OCI-LY7 (cell line): ENCODE results near the gene C8G. TPM values are rescaled to one million over a fixed set of nuclear protein-coding genes. Genes with fewer than 3 reads are reported as not detected.

Source experiments
- BruUV-seq: library from RNA; stranded (reverse); fragments of 400-500 nt; replicated peaks from 2 replicates; lab custom pipeline; 2021; lab: Mats Ljungman, UMichigan
- CTCF ChIA-PET: fragments of 300-600 bp; sonication (Branson Sonifier 250); formaldehyde crosslinking; loops from one replicate; lab custom pipeline; 2022; ENCODE audit warnings: antibody characterized with exemption; ENCODE audit not compliant: unreplicated experiment; lab: Charles Lee
- POLR2A ChIA-PET: fragments of 300-600 bp; sonication (Branson Sonifier 250); formaldehyde crosslinking; loops from one replicate; lab custom pipeline; 2022; ENCODE audit warnings: antibody characterized with exemption; lab: Charles Lee
- DNase-seq: peaks from one replicate; pipeline ENCODE4 v3.0.0-alpha.2; 2015; ENCODE audit warnings: low spot score
- H2AFZ ChIP-seq: fragments of 200-600 bp; sonication (generic), shearing (Covaris generic); 2 replicates; pipeline ENCODE4 v1.6.1; 2014; ENCODE audit warnings: mild to moderate bottlenecking, antibody characterized with exemption, low read length, moderate library complexity
- H3K27ac ChIP-seq: fragments of 200-600 bp; sonication (generic); 2 replicates; pipeline ENCODE4 v1.5.1; 2014; ENCODE audit warnings: mixed run types, low read depth, mild to moderate bottlenecking, moderate library complexity, low read length, inconsistent platforms; ENCODE audit not compliant: poor library complexity, severe bottlenecking
- H3K36me3 ChIP-seq: fragments of 200-600 bp; sonication (generic); 2 replicates; pipeline ENCODE4 v1.6.1; 2014; ENCODE audit warnings: mild to moderate bottlenecking, antibody characterized with exemption, low read length, moderate library complexity, mixed read lengths; ENCODE audit not compliant: insufficient read depth
- H3K4me1 ChIP-seq: fragments of 200-600 bp; sonication (generic); 2 replicates; pipeline ENCODE4 v1.5.1; 2014; ENCODE audit warnings: mild to moderate bottlenecking, low read length; ENCODE audit not compliant: insufficient read depth, poor library complexity, severe bottlenecking
- H3K4me2 ChIP-seq: fragments of 200-600 bp; sonication (generic); 2 replicates; pipeline ENCODE4 v1.6.1; 2014; ENCODE audit warnings: mild to moderate bottlenecking, low read length
- H3K4me3 ChIP-seq: fragments of 200-600 bp; sonication (generic); 2 replicates; pipeline ENCODE4 v1.5.1; 2014; ENCODE audit warnings: mild to moderate bottlenecking, low read depth, low read length; ENCODE audit not compliant: poor library complexity, severe bottlenecking
- H3K79me2 ChIP-seq: fragments of 200-600 bp; sonication (generic); 2 replicates; pipeline ENCODE4 v1.6.1; 2016; ENCODE audit warnings: low read depth, mild to moderate bottlenecking, low read length, moderate library complexity, mixed read lengths; ENCODE audit not compliant: insufficient read depth
- H3K9me2 ChIP-seq: fragments of 200-600 bp; sonication (generic); 2 replicates; pipeline ENCODE4 v1.6.1; 2016; ENCODE audit warnings: mild to moderate bottlenecking, low read length, mixed read lengths; ENCODE audit not compliant: insufficient read depth
- H3K9me3 ChIP-seq: fragments of 200-600 bp; sonication (generic); 2 replicates; pipeline ENCODE4 v1.6.1; 2014; ENCODE audit warnings: mild to moderate bottlenecking, mixed run types, low read length, mixed read lengths
- H4K20me1 ChIP-seq: fragments of 200-600 bp; sonication (generic); 2 replicates; pipeline ENCODE4 v1.6.1; 2014; ENCODE audit warnings: mild to moderate bottlenecking, antibody characterized with exemption, low read length, moderate library complexity, mixed read lengths; ENCODE audit not compliant: insufficient read depth
- CTCF ChIP-seq: fragments of 200-600 bp; sonication (generic); conservative IDR thresholded peaks from 2 replicates; pipeline ENCODE4 v1.5.1; 2014; ENCODE audit warnings: mild to moderate bottlenecking, antibody characterized with exemption, low read length, moderate library complexity, mixed read lengths
- EZH2phosphoT487 ChIP-seq: fragments of 200-600 bp; sonication (generic); IDR thresholded peaks from 2 replicates; pipeline ENCODE4 v1.6.1; 2018; ENCODE audit warnings: low read depth, borderline replicate concordance, mild to moderate bottlenecking, mixed run types, antibody characterized with exemption, low read length, moderate library complexity, mixed read lengths
- intact Hi-C: fragments of 100-400 bp; cut with micrococcal nuclease; formaldehyde crosslinking; loops from one replicate; pipeline ENCODE4 v1.10.0; 2022; ENCODE audit not compliant: unreplicated experiment
- total RNA-seq, 2 experiments: library from RNA; depleted of rRNA in 1 of 2; stranded (reverse); fragments of >200 nt in 1 of 2; shearing (Covaris generic) in 1 of 2; gene quantifications; 2 replicates each; pipeline ENCODE4 v1.2.3, GENCODE V29; 2014 to 2022

C8G gene
- total RNA-seq, 2 experiments from 2014 or later, result 0.95 to 2.2 TPM

GRCh38 chr9:136902259-136902821 is 42.7 kb upstream of the C8G start:
- Histone ChIP-seq H3K9me3 (no peaks in the 10 kb centered on the region), H4K20me1 (no peaks in the 10 kb centered on the region), H3K79me2 (no peaks in the 10 kb centered on the region), H3K4me2 (no peak overlapping the region; the same call in 1 of the 2 replicates), H2AFZ (no peak overlapping the region), H3K9me2 (no peaks in the 10 kb centered on the region), H3K4me1 (no peaks in the 10 kb centered on the region), H3K27ac (no peak overlapping the region), H3K36me3 (peaks cover 91% of the 10 kb centered on the region), H3K4me3 (no peak overlapping the region)
- DNase-seq, result no peak
- no TSS peak for BruUV-seq
- ChIA-PET CTCF (interaction anchor here (0.5 kb wide), 2 partner anchors 22 to 567 kb away, joined by 3 read pairs; no protein-coding TSS in a partner anchor), POLR2A (no interaction called here)
- TF ChIP-seq EZH2phosphoT487, result no peak
- no peak for TF ChIP-seq CTCF
- intact Hi-C loops, result no loop called here

GRCh38 chr9:136903041-136903554 is 41.9 kb upstream of the C8G start:
- H2AFZ ChIP-seq, result no peak overlapping the region
- no peaks in the 10 kb centered on the region for H4K20me1 ChIP-seq
- no TSS peak for BruUV-seq
- H3K9me3 ChIP-seq, result no peaks in the 10 kb centered on the region
- intact Hi-C loops, result no loop called here
- no peaks in the 10 kb centered on the region for H3K4me1 ChIP-seq
- no peak overlapping the region for H3K27ac ChIP-seq
- TF ChIP-seq EZH2phosphoT487 (no peak), CTCF (no peak)
- H3K36me3 ChIP-seq, result peaks cover 96% of the 10 kb centered on the region
- no peak overlapping the region for H3K4me2 ChIP-seq
- ChIA-PET POLR2A (no interaction called here), CTCF (no interaction called here)
- DNase-seq, result no peak
- H3K4me3 ChIP-seq, result no peak overlapping the region
- H3K79me2 ChIP-seq, result no peaks in the 10 kb centered on the region
- no peaks in the 10 kb centered on the region for H3K9me2 ChIP-seq

GRCh38 chr9:136906266-136906665 is 38.8 kb upstream of the C8G start:
- H3K79me2 ChIP-seq, result no peaks in the 10 kb centered on the region
- intact Hi-C loops, result no loop called here
- no peaks in the 10 kb centered on the region for H3K4me1 ChIP-seq
- no peak overlapping the region for H2AFZ ChIP-seq
- TF ChIP-seq EZH2phosphoT487 (no peak), CTCF (no peak)
- no peak overlapping the region for H3K4me3 ChIP-seq
- ChIA-PET CTCF (no interaction called here), POLR2A (no interaction called here)
- H3K36me3 ChIP-seq, result peaks cover 90% of the 10 kb centered on the region
- BruUV-seq, result no TSS peak
- no peaks in the 10 kb centered on the region for H4K20me1 ChIP-seq
- H3K4me2 ChIP-seq, result no peak overlapping the region
- no peak for DNase-seq
- no peak overlapping the region for H3K27ac ChIP-seq
- H3K9me3 ChIP-seq, result no peaks in the 10 kb centered on the region
- H3K9me2 ChIP-seq, result no peaks in the 10 kb centered on the region
